Large intestine (tissue), 3 donors: Measurements from ENCODE around the gene MBOAT1. TPM values are rescaled to one million over a fixed set of nuclear protein-coding genes. Genes with fewer than 3 reads are reported as not detected.
A peak's percentile ranks its signal among the peaks of the same experiment; 100 is the strongest.
"Not testable (repeated sequence)": the region's sequence is repeated elsewhere in the genome, so short reads cannot be mapped to it uniquely, and the experiment has no call there.

Experiments
- DNase-seq, 2 donors: peaks; one replicate each; pipeline versions ENCODE4 v3.0.0 to v3.0.0-alpha.2; 2013
- H3K27ac ChIP-seq: one replicate; pipeline ENCODE4 v1.5.1; 2013; ENCODE audit warnings: low read length
- H3K27me3 ChIP-seq: 2 replicates; pipeline ENCODE4 v1.6.1; 2013; ENCODE audit warnings: low read length; ENCODE audit not compliant: control insufficient read depth, insufficient read depth
- H3K36me3 ChIP-seq: 2 replicates; pipeline ENCODE4 v1.6.1; 2013; ENCODE audit warnings: low read length; ENCODE audit not compliant: control insufficient read depth, insufficient read depth
- H3K4me1 ChIP-seq: one replicate; pipeline ENCODE4 v1.6.1; 2013; ENCODE audit warnings: low read length; ENCODE audit not compliant: control insufficient read depth, insufficient read depth
- H3K4me3 ChIP-seq: one replicate; pipeline ENCODE4 v1.5.1; 2013; ENCODE audit warnings: low read length
- H3K9me3 ChIP-seq: one replicate; pipeline ENCODE4 v1.6.1; 2013; ENCODE audit warnings: mild to moderate bottlenecking, low read depth, low read length, moderate library complexity; ENCODE audit not compliant: control insufficient read depth
- WGBS: methylation state at CpG from one replicate; pipeline ENCODE4 v1.1.5; 2013; ENCODE audit warnings: low lambda C conversion rate; ENCODE audit not compliant: insufficient coverage; 5-methylcytosine and 5-hydroxymethylcytosine counted together
- polyA plus RNA-seq: library from polyadenylated mRNA; unstranded; fragments of 120-200 nt; gene quantifications from one replicate; pipeline ENCODE4 v1.2.1, GENCODE V29; 2013

Gene MBOAT1
- polyA plus RNA-seq, 1 donor = 26.4 TPM

- H3K27ac ChIP-seq, H3K9me3 ChIP-seq, H3K27me3 ChIP-seq, H3K4me3 ChIP-seq, H3K4me1 ChIP-seq: not testable (repeated sequence)
- WGBS = no CpG with 5 or more reads among the region's 11 CpGs
- H3K36me3 ChIP-seq = peaks cover 44% of the 10 kb centered on the region
- DNase-seq = peak in 1 of 2 donors; percentile 16
Measured at GRCh38 chr6:20139127-20139963, 72.9 kb downstream of the MBOAT1 start.

GRCh38 chr6:20137837-20138236 is 74.4 kb downstream of the MBOAT1 start:
- no peak overlapping the region for H3K4me3 ChIP-seq
- H3K9me3 ChIP-seq = no peaks in the 10 kb centered on the region
- WGBS = 90% methylated on average over 2 of the region's 4 CpGs
- H3K27me3 ChIP-seq = no peaks in the 10 kb centered on the region
- peaks cover 32% of the 10 kb centered on the region for H3K36me3 ChIP-seq
- H3K4me1 ChIP-seq = no peaks in the 10 kb centered on the region
- DNase-seq = no peak
- no peak overlapping the region for H3K27ac ChIP-seq

- no peaks in the 10 kb centered on the region for H3K27me3 ChIP-seq
- no CpG with 5 or more reads among the region's 3 CpGs for WGBS
Measured at GRCh38 chr6:20137240-20137639, 75.0 kb downstream of the MBOAT1 start.

GRCh38 chr6:20135677-20136268 is 76.5 kb downstream of the MBOAT1 start:
- H3K9me3 ChIP-seq = no peaks in the 10 kb centered on the region
- no peak overlapping the region for H3K4me3 ChIP-seq
- no peak overlapping the region for H3K27ac ChIP-seq
- peaks cover 20% of the 10 kb centered on the region for H3K36me3 ChIP-seq
- WGBS = no CpG with 5 or more reads among the region's 6 CpGs
- H3K4me1 ChIP-seq = peaks cover 4% of the 10 kb centered on the region
- DNase-seq = no peak
- no peaks in the 10 kb centered on the region for H3K27me3 ChIP-seq

More at GRCh38 chr6:20137240-20137639, 75.0 kb downstream of the MBOAT1 start:
- Histone ChIP-seq H3K36me3 (peaks cover 30% of the 10 kb centered on the region), H3K4me1 (no peaks in the 10 kb centered on the region), H3K9me3 (no peaks in the 10 kb centered on the region), H3K4me3 (no peak overlapping the region), H3K27ac (no peak overlapping the region)
- no peak for DNase-seq

GRCh38 chr6:20134613-20135012 is 77.7 kb downstream of the MBOAT1 start:
- H3K36me3 ChIP-seq = peaks cover 11% of the 10 kb centered on the region
- no peaks in the 10 kb centered on the region for H3K9me3 ChIP-seq
- H3K27ac ChIP-seq = no peak overlapping the region
- H3K4me3 ChIP-seq = no peak overlapping the region
- DNase-seq = no peak
- H3K4me1 ChIP-seq = peaks cover 4% of the 10 kb centered on the region
- H3K27me3 ChIP-seq = no peaks in the 10 kb centered on the region
- no CpG with 5 or more reads among the region's 1 CpG for WGBS

GRCh38 chr6:20129290-20130088 is 82.8 kb downstream of the MBOAT1 start:
- DNase-seq = no peak
- no peak overlapping the region for H3K4me3 ChIP-seq
- WGBS = 94% methylated on average over 5 of the region's 7 CpGs
- H3K36me3 ChIP-seq = peaks cover 11% of the 10 kb centered on the region
- peaks cover 8% of the 10 kb centered on the region for H3K4me1 ChIP-seq
- H3K27me3 ChIP-seq = no peaks in the 10 kb centered on the region
- no peak overlapping the region for H3K27ac ChIP-seq
- no peaks in the 10 kb centered on the region for H3K9me3 ChIP-seq

- Histone ChIP-seq H3K27ac (no peak overlapping the region), H3K36me3 (peaks cover 21% of the 10 kb centered on the region), H3K9me3 (no peaks in the 10 kb centered on the region), H3K27me3 (no peaks in the 10 kb centered on the region), H3K4me1 (peaks cover 8% of the 10 kb centered on the region), H3K4me3 (no peak overlapping the region)
- no peak for DNase-seq
- WGBS = 33% methylated on average over 1 of the region's 3 CpGs
Measured at GRCh38 chr6:20128018-20128417, 84.3 kb downstream of the MBOAT1 start.

GRCh38 chr6:20126789-20127653 is 85.2 kb downstream of the MBOAT1 start:
- Histone ChIP-seq H3K27me3 (no peaks in the 10 kb centered on the region), H3K36me3 (peaks cover 24% of the 10 kb centered on the region), H3K4me1 (peaks cover 8% of the 10 kb centered on the region), H3K9me3 (no peaks in the 10 kb centered on the region), H3K4me3 (no peak overlapping the region), H3K27ac (peak overlapping the region; percentile 43)
- peak; percentile 70 to 80 for DNase-seq
- WGBS = 14% methylated on average over 1 of the region's 18 CpGs

GRCh38 chr6:20126102-20126752 is 86.0 kb downstream of the MBOAT1 start:
- Histone ChIP-seq H3K4me3 (no peak overlapping the region), H3K36me3 (peaks cover 27% of the 10 kb centered on the region), H3K9me3 (no peaks in the 10 kb centered on the region), H3K4me1 (peaks cover 8% of the 10 kb centered on the region), H3K27ac (no peak overlapping the region), H3K27me3 (no peaks in the 10 kb centered on the region)
- DNase-seq = no peak
- 50% methylated on average over 1 of the region's 3 CpGs for WGBS
